Measurements from ENCODE around the gene C1orf159. TPM values are rescaled to one million over a fixed set of nuclear protein-coding genes. Genes with fewer than 3 reads are reported as not detected.

Gene C1orf159
- total RNA-seq, 1 donor from 2014 or later, result 4.0 TPM

DNA sequence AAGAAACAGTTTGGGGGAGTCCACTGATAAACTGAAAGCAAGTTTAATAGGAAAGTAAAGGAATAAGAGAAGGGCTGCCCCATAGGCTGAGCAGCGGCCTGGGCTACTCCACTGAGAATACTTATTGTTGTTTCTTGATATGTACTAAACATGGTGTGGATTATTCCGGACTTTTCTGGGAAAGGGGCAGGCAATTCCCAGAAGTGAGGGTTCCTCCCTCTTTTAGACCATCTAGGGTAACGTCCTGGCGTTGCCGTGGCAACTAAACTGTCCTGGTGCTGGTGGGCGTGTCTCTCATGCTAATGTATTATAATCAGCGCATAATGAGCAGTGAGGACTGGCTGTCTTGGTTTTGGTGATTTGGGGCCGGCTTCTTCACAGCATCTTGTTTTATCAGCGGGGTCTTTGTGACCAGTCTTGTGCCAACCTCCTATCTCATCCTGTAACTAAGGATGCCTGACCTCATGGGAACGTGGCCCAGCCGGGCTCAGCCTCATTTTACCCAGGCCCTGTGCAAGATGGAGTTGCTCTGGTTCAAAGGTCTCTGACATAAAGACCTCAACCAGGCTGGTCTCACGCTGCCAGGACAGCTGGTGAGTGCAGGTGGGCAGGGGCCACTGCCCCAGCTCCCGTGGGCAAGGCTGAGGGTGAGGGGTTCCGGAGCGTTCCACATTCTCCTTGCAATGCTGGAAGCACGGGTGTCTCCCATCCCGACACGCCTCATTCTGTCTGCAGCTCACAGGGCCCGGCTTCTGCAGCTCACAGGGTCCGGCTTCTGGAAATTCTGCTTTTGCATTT, 19.6 kb upstream of the C1orf159 start:
- peak; percentile 21 for ATAC-seq
- DNase-seq, result no peak
- intact Hi-C loops (cut with micrococcal nuclease), result no loop called here

DNA sequence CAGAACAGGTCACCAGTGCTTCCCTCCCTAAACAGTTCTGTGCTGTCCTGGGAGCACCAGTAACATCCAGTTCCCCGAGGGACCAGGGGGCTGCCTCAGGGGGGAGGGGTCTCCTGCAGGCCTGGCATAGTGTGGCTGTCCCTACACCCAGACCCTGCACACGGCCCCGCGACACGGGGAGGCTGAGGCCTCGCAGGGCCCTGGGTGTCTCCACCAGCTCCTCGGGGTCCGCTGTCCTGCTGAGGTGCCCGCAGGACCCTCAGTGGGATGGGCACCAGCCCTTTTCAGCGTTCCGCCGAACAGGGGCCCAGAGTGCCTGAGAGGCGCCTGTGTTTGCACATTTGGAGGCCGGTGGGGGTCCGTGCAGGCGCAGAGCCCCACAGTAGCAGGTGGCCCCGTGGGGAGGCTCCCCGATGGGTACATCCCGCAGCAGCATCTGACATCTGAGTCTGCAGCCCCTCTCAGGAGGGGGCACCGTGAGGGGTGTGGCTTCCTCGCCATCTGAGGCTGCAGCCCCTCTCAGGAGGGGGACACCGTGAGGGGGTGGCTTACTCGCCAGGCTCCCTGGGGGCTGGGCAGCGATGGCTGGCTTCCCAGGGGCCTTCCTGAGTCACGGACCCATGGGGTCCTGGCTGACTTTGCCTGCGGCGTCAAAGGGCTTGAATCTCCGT, 18.5 kb upstream of the C1orf159 start:
- intact Hi-C loops (cut with micrococcal nuclease), result no loop called here
- ATAC-seq, result no peak
- DNase-seq, result no peak

DNA sequence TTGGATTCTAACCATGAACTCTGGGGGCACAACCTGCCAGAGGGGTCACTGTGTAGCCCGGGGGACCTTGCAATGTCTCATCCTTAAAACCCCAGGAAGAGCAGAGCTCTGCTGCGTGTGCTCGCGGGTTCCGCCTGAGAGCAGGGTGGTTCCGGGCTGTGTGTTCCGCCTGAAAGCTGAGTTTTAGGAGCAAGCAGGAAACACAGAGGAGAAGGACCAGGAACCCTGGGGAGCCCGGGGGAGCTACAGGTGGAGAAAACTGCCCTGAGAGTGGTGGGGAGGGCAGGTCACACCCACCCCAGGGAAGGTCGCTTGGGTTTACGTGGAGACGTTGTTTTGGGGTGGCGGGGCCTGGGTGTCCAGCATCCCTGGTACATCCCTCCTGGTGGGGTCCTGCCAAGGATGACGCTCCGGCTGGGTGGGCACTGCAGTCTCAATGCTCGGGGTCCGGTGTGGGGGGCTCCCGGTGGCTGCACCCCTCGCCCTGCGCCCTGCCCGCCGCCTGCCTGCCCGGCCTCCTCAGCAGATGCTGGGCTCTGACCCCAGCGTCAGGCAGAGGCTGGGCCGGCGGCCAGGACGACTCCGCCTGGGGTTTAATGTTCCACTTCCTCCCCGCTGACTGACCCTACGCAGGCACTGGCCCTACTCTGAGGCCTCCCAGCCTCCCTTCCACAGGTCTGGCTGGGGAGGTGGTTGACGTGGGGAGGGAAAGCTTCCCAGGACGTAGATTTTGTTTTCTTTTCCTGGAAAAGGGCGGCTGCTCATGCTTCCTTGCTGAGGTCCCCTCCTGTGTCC, 17.3 kb upstream of the C1orf159 start:
- DNase-seq (peak; percentile 56), ATAC-seq (peak; percentile 67)
- intact Hi-C loops (cut with micrococcal nuclease), result no loop called here

DNA sequence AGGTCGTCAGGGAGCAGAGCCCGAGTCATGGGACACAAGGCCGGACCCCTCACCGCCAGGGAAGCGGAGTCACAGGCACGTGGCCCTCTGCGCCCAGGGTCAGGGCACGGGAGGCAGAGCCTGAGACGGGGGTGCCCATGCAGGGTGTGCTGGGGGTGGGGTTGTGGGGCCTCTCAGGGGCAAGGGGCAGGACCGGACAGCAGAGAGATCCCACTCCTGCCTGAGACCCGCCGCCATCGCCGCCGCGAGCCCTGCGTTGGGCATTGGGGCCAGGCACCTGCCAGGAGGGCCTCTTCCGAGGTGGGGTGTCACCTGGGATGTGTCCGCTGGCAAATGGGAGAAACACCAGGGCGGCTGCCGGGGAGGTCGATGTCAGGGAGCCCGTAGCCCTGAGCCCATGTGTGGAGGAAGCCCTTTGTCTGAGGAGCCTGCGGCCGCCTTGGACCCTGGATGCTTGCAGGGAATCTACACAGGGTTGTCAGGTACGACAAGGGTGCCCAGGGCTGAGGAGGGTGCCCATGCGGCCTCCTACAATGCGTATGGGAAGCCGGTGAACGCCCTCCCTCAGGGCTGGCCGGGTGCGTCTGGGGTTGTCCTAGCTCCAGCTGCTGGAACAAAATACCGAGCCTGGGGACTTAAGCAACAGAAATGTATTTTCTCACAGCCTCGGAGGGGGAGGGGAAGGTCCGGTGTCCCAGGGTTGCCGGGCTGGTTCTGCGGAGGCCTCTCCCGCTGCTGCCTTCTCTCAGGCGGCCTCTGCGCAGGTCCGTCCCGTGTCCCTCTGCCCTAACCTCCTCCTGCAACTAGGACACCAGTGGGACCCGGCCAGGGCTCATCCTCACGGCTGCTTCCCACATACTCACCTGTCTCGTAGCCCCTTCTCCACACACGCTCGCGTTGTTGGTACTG, 16.4 kb upstream of the C1orf159 start:
- DNase-seq, result no peak
- intact Hi-C loops (cut with micrococcal nuclease), result no loop called here
- peak; percentile 44 for ATAC-seq

DNA sequence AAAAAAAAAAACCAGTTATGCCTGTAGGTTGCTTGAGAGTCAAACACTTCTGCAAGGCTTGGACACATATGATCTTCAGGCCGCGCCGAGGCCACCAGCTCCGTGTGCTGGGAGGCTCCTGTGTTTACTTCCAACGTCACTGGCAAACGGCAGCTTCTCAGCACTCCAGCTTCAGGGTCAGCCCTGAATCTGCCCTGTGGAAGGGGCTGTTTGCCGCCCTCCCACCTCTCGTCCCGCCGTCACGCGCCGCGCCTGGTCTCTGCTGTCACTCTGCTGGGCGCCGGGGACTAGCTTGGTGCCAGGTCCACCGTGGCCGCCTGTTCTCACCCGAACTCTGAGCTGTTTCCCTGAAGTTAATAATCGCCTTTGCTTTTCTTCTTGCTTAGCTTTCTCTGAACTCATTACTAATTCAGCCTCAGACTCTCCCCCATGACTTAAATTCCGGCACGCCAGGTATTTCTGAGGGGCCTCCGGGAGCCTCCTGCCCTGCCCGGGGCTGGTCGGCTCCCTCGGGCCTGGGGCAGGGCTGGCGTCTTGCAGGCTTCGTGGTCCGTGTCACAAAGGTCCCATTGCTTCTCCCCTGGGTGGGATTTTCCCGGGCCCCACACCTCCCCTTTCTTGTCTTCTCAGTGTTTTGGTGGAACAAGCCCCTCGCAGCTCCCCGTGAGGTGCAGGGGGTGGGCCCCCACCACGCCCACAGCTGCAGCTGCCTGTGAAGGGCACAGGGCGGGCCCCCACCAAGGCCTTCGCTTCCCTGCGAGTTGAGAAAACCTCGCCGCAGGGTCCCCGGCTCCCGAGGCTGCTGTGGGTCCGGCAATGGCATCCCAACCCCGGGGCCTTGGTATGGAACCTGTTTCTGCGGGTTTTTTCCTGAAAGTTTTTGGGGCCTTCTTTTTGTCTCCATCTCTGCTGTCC, 14.6 kb upstream of the C1orf159 start:
- DNase-seq (no peak), ATAC-seq (no peak)
- intact Hi-C loops (cut with micrococcal nuclease), result no loop called here

DNA sequence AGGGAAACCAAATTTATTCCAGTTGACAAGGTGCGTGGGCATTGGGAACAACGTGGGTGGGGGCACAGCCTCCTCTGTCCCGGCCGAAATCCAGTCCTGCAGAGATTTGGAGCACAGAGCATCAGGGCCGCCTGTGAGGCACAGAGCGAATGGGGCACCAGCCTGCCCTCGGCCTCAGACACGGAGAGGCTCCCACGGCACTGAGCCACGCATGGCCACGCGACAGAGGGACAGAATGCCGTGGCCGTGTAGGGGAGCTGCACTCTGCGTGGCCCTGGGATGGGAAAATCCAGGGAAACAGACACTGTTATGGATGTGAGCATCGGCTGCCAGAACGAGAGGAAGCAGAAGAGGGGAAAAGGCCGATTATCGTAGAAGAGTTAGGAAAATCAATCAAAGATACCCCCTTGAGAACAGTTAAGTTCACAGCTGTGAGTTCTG, 13.5 kb upstream of the C1orf159 start:
- DNase-seq (no peak), ATAC-seq (no peak)
- intact Hi-C loops (cut with micrococcal nuclease), result no loop called here

DNA sequence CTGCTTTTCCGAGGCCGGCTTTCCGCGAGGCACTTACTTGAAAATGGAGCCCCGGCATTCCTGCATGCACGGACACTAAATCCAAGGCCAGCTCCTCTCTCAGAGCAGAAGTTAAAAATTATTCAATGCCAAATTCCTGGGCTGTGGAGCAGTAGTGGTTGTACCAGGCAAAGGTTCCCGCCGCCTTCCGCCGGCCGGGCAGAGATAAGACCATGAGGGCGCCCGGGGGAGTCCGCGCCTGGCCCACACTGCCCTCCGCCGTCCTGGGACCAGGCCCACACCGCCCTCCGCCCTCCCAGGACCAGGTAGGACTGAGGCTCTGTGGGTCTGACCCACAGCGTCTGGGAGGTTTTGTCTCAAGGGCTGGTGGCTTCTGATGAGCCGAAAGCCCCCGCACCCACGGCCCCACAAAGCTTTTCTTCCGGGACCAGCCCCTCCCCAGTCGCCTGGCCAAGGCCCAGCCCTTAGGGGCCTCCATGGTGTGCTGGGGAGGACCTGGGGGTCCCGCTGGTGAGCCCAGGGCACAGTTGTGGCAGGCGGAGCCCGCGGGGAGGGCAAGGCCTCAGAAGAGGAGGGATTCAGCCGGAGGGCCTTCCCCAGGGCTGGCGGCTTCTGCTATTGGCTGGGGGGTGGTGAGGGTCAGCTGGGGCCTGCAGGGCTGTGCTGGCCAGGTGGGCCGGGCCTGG, 12.7 kb upstream of the C1orf159 start:
- no peak for DNase-seq

DNA sequence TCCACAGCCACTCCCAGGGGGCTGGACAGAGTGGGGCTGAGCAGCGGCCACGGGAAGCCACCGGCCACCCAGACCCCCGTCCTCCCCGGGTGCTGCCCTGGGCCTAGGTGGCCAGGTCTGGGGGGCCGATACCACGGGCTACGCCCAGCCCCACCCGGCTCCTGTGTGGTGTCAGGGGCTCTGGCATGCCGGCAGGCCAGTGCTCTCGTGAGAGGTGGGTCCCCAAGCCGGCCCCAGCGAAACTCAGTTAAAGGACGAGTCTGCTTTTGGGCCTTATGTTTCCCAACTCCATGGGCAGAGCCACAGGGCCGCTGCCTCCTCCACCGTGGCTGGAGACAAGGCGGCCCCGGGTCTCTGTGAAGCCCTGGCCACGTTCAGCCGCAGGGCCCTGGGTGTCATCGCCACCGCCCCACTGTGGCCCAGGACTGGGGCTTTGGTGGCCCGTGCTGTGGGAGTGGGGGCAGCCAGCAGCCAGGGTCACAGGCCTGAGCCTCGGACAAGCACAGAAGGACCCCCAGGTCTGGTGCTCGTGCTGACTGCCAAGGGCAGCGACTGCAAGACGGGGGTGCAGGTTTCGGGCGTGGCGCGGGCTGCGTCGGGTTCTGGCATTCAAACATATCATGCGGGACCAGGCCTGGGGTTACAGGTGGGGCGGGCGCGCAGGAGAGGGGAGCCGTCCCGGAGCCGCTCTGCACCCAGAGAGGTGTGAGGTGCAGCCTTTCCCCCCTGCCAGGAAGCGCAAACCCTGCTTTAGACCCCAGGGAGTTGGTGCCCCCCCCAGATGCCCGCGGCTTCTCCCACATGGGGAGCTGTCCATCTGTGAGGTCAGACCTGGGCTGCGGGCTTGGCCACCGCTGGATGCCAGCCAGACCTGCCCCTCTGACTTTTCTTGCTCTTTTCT, 11.9 kb upstream of the C1orf159 start:
- no peak for DNase-seq
- no peak for ATAC-seq
- intact Hi-C loops (cut with micrococcal nuclease), result no loop called here

More for the DNA sequence above, 12.7 kb upstream of the C1orf159 start:
- ATAC-seq, result no peak
- intact Hi-C loops (cut with micrococcal nuclease), result no loop called here

DNA sequence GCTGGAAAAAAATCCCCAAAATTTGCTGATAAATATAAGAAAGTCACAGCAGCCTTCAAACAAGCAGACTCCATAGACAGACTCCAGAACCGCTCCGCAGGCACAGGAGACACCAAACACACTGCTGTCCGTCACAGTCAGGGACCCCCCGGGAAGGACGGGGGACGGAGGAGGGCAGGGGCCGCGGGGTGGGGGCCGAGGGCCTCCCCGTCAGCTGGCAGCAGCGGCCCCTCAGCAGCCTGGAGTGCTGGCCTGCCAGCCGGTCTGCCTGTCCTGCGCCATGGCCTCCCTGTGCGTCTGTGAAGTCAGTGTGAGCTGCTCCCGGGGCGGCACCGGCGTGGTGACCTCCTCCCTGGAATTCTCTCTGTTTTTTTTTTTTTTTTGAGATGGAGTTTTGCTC, 10.1 kb upstream of the C1orf159 start:
- ATAC-seq (no peak), DNase-seq (no peak)
- intact Hi-C loops (cut with micrococcal nuclease), result no loop called here

DNA sequence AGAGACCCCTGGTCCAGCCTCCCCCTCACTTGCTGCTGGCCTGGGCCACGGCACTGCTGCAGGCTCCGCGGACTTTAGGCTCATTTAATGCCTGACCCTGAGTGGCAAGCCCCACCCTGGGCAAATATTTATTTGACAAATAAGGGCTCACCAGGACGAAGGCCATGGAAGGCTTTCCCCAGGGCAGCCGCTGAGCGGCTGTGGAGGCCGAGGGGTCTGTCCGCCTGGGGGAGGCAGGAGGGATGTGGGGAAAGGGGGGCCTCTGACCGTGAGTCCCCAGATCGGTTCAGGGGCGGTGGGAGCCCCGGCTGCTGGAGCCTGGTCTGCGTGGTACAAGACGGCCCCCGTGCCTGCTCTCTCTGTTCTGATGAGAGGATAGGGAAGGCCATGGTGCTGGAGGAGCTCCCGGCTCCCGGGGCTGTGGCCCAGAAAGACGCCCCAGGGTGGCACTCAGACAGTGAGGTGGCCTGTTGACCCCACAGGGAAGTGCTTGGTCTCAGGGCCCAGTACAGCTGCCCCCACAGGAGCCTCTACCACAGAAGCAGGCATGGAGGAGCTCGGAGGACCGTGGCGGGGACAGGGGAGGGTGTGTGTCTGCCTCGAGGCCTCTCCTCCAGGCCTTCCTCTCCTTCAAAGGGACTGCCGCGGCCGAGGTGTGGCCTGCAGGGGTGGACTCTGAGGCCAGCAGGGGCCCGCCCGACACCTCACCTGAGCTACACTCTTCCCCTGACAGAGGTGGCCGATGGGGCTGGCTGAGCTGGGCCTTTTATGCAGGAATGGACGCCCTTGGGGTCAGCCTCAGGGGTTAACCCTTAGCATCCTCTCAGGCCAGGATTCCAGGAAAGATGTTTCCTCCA, 9.1 kb upstream of the C1orf159 start:
- intact Hi-C loops (cut with micrococcal nuclease), result no loop called here
- ATAC-seq (no peak), DNase-seq (no peak)

DNA sequence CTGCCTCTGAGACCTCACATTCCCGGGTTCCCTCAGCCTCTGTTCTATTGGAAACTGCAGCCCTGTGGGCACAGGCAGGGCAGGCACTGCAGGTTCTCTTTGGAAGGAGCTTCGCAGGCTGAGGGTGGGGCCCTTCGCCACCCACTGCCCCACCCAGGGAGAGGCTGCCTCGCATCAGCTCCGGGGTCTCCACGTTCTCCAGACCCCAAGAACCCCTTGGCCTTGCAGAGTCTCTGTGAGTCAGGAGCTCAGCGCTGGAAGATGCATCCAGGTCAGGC, 8.6 kb upstream of the C1orf159 start:
- intact Hi-C loops (cut with micrococcal nuclease), result no loop called here
- DNase-seq (peak; percentile 13), ATAC-seq (no peak)

DNA sequence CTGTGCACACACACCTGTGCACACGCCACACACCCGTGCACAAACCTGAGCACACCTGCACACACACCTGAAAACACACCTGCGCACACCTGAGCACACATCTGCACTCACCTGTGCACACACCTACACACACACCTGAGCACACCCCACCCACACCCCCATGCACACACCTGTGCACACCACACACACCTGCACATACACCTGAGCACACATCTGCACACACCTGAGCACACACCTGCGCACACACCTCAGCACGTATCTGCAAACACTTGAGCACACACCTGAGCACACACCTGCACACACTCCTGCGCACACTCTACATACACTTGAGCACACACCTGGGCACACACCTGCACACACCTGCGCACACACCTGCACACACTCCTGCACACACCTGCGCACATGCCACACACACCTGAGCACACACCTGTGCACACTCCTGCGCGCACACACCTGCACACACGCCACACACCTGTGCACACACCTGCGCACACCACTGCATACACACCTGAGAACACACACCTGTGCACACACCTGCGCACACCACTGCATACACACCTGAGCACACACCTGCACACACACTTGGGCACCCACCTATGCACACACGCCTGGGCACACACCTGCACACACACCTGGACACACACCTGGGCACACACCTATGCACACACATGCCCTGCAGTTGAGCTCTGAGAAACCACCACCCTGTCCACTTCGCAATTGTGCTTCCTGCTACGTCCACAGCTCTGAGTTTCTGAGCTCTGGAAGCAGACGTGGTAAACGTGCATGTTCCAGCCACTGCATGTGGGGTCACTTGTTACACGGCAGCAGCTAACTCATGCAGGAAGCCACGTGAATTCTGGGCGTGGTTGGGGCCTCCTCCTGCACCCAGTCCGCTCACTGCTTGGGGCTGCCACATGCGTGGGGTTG, 8.0 kb upstream of the C1orf159 start:
- intact Hi-C loops (cut with micrococcal nuclease), result no loop called here
- ATAC-seq (no peak), DNase-seq (peak; percentile 21)

DNA sequence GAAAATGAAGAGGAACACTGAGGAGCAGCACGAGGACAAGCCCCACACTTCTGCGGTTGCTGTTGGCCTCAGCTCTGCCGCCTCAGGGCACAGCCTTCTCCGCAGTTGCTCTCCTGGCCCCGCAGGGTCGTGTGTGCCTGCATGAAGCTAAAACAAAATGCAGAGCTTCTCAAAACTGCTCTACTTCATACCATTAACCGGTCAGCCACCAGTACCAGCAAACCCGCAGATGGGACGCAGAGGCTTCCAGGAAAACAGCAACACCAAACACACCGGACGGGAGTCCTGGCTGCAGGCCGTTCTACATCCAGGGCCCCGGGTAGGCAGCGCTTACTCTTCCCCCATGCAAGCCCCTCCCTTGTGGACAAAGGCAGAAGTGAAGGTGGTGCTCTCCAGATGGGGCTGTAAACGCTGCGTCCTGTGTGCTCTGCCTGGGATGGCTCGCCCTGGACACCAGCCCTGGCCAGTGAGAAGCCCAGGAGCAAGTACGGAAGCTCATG, 7.1 kb upstream of the C1orf159 start:
- intact Hi-C loops (cut with micrococcal nuclease), result no loop called here
- ATAC-seq (no peak), DNase-seq (peak; percentile 20)

DNA sequence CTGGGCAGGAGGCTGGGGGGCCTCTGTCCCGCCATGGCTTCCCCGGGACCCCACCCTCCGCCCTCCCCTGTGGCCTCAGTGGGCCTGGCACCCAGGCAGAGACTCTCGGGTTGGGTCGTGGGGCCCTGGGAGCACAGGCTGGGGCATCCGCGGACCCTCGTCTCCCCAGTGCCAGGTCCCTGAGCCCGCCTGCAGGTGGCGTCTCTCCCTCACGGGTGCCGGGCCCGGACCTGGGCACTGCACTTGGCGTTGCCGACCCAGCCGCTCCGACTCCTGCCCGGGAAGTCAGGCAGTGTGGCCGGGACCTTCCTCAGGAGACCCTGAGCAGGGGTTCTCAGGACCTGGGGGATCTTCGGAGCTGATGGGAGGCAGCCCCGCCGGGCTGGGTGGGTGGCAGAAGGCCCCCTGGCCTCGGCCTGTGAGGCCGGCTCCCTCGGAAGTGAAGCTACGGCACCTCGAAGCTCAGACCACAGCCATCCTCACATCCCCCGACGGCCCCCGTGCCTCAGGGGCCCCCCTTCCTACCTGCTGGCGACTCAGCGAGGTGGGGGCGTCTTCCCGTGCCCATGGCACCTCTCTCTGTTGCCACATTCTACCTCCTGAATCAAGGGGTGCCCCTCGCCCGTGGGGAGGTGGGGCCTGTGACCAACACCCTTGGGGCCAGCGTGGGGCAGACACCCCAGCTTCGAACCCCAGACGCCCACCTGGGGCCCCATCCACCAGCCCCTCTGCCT, 6.4 kb upstream of the C1orf159 start:
- DNase-seq (peak; percentile 91), ATAC-seq (peak; percentile 94)
- intact Hi-C loops (cut with micrococcal nuclease), result no loop called here

Data from left ventricle myocardium superior (tissue), 1 donor.